HG02798 (cell line): ENCODE measurements around the gene S100A7.

Experiments
- ATAC-seq: cut with Tn5 transposase; IDR thresholded peaks from one replicate; pipeline ENCODE4 v1.9.1; 2021; ENCODE audit warnings: mild to moderate bottlenecking; ENCODE audit not compliant: unreplicated experiment, poor library complexity

Gene S100A7

GRCh38 chr1:153460551-153460950 lies at the start of gene S100A7:
S100A7 (minus strand) TSS chr1:153460651; CDS start chr1:153459013, 1,638 bp downstream.
- ATAC-seq, result no peak

- ATAC-seq, result peak; percentile 39
Measured at GRCh38 chr1:153509729-153510354, 49.4 kb upstream of the S100A7 start.

GRCh38 chr1:153509036-153509435 lies 48.6 kb upstream of the S100A7 start:
- no peak for ATAC-seq

GRCh38 chr1:153507926-153508583 lies 47.6 kb upstream of the S100A7 start:
- no peak for ATAC-seq

- ATAC-seq, result no peak
Measured at GRCh38 chr1:153506831-153507413, 46.5 kb upstream of the S100A7 start.

GRCh38 chr1:153506386-153506785 lies 45.9 kb upstream of the S100A7 start:
- ATAC-seq, result no peak

GRCh38 chr1:153505576-153505975 lies 45.1 kb upstream of the S100A7 start:
- no peak for ATAC-seq

- ATAC-seq, result no peak
Measured at GRCh38 chr1:153503766-153504165, 43.3 kb upstream of the S100A7 start.

GRCh38 chr1:153498746-153499145 lies 38.3 kb upstream of the S100A7 start:
- no peak for ATAC-seq

- no peak for ATAC-seq
Measured at GRCh38 chr1:153495536-153495935, 35.1 kb upstream of the S100A7 start.

GRCh38 chr1:153494976-153495535 lies 34.6 kb upstream of the S100A7 start:
- ATAC-seq, result no peak

GRCh38 chr1:153493343-153493960 lies 33.0 kb upstream of the S100A7 start:
- no peak for ATAC-seq

- ATAC-seq, result no peak
Measured at GRCh38 chr1:153490272-153491051, 30.0 kb upstream of the S100A7 start.

- no peak for ATAC-seq
Measured at GRCh38 chr1:153488731-153489130, 28.3 kb upstream of the S100A7 start.

- no peak for ATAC-seq
Measured at GRCh38 chr1:153487707-153488106, 27.3 kb upstream of the S100A7 start.

- no peak for ATAC-seq
Measured at GRCh38 chr1:153485863-153486262, 25.4 kb upstream of the S100A7 start.

GRCh38 chr1:153483776-153484175 lies 23.3 kb upstream of the S100A7 start:
- no peak for ATAC-seq

GRCh38 chr1:153481124-153481523 lies 20.7 kb upstream of the S100A7 start:
- no peak for ATAC-seq

GRCh38 chr1:153478692-153479618 lies 18.5 kb upstream of the S100A7 start:
- no peak for ATAC-seq
